Right lobe of liver (tissue), 6 donors: Measurements from ENCODE around the gene JADE1. TPM values are rescaled to one million over a fixed set of nuclear protein-coding genes. Genes with fewer than 3 reads are reported as not detected.

Experiments
- ATAC-seq, 4 donors: fragments of 200-7000 bp; cut with Tn5 transposase; one replicate each; pipeline ENCODE4 v1.9.1; 2020; ENCODE audit warnings: mild to moderate bottlenecking in 4 of 4, moderate library complexity in 4 of 4
- DNase-seq, 3 donors: peaks; one replicate each; pipeline ENCODE4 v3.0.0-alpha.2; 2020
- H3K27ac ChIP-seq, 3 donors: fragments of 200-600 bp; one replicate each; pipeline ENCODE4 v1.8.0; 2022
- H3K27me3 ChIP-seq, 2 donors: fragments of 200-600 bp; one replicate each; pipeline ENCODE4 v1.8.0; 2022
- H3K36me3 ChIP-seq, 4 donors: fragments of 200-600 bp; sonication (generic) in 1 of 4; one replicate each; pipeline versions ENCODE4 v1.5.1 to v1.8.0; 2017 to 2022; ENCODE audit warnings: control low read depth in 1 of 4
- H3K4me1 ChIP-seq, 4 donors: fragments of 200-600 bp; sonication (generic) in 1 of 4; one replicate each; pipeline versions ENCODE4 v1.5.1 to v1.8.0; 2017 to 2022; ENCODE audit warnings: control low read depth in 1 of 4
- H3K4me3 ChIP-seq, 3 donors: fragments of 200-600 bp; one replicate each; pipeline ENCODE4 v1.8.0; 2022
- H3K9me3 ChIP-seq, 4 donors: fragments of 200-600 bp; sonication (generic) in 1 of 4; one replicate each; pipeline versions ENCODE4 v1.5.1 to v1.8.0; 2017 to 2022; ENCODE audit warnings: control low read depth in 1 of 4
- CTCF ChIP-seq, 4 donors: fragments of 200-600 bp in 3 of 4; fragments of 450-650 bp in 1 of 4; IDR thresholded peaks; one replicate each; pipeline versions ENCODE4 v1.5.1 to v1.8.0; 2016 to 2022; ENCODE audit warnings: antibody characterized with exemption in 4 of 4, mild to moderate bottlenecking in 2 of 4
- POLR2A ChIP-seq: fragments of 450-650 bp; IDR thresholded peaks from one replicate; pipeline ENCODE4 v1.6.1; 2017; ENCODE audit warnings: antibody characterized with exemption, mild to moderate bottlenecking
- WGBS: methylation state at CpG from one replicate; pipeline ENCODE4 v1.1.6; 2018; ENCODE audit warnings: low coverage, low lambda C conversion rate; ENCODE audit not compliant: insufficient coverage; ENCODE audit errors: missing lambda C conversion rate; 5-methylcytosine and 5-hydroxymethylcytosine counted together
- intact Hi-C, 2 donors: fragments of 100-400 bp; cut with DNase I; formaldehyde crosslinking; loops; one replicate each; pipeline versions ENCODE4 v1.11.2 to v1.14.1; 2022
- total RNA-seq, 6 experiments: library from RNA; depleted of rRNA in 2 of 6; stranded (reverse); fragments of >200 nt in 2 of 6; fragmentation: NEBNext Ultra II Directional in 3 of 6; extraction: Animal tissue kit (Norgen Biotek cat#: 25700) in 3 of 6; gene quantifications; one replicate each; pipeline versions ENCODE4 v1.1.0 to v1.2.4, GENCODE V29; 2016 to 2023
- donor health status: DM: no; HTN: yes; CAD: no.
- donor health status: DM: no; HTN: no; CAD: no.
- donor health status: DM: no; HTN: no; CAD: no.
- donor health status: DM: no; HTN: yes; CAD: no.
- donor health status: DM: no; HTN: yes; CAD: no.

JADE1 gene
- total RNA-seq, 6 experiments from 2014 or later, result 8.2 to 16.9 (median 9.9) TPM

- no peak overlapping the region for H3K4me3 ChIP-seq
- TF ChIP-seq POLR2A (no peak), CTCF (IDR thresholded peaks at IDR 0.05) (no peak)
- no peaks in the 10 kb centered on the region for H3K9me3 ChIP-seq
- no peaks in the 10 kb centered on the region for H3K27me3 ChIP-seq
- DNase-seq (no peak), ATAC-seq (no peak)
- H3K36me3 ChIP-seq, result peaks cover 6 to 34% (median 20%) of the 10 kb centered on the region in 4 donors
- no peak overlapping the region for H3K27ac ChIP-seq
- intact Hi-C loops, result no loop called here
- WGBS, result 91% methylated on average over 3 of the region's 3 CpGs
- no peaks in the 10 kb centered on the region for H3K4me1 ChIP-seq
Observed at GRCh38 chr4:128868758-128869157, 59.3 kb downstream of the JADE1 start.

DNA sequence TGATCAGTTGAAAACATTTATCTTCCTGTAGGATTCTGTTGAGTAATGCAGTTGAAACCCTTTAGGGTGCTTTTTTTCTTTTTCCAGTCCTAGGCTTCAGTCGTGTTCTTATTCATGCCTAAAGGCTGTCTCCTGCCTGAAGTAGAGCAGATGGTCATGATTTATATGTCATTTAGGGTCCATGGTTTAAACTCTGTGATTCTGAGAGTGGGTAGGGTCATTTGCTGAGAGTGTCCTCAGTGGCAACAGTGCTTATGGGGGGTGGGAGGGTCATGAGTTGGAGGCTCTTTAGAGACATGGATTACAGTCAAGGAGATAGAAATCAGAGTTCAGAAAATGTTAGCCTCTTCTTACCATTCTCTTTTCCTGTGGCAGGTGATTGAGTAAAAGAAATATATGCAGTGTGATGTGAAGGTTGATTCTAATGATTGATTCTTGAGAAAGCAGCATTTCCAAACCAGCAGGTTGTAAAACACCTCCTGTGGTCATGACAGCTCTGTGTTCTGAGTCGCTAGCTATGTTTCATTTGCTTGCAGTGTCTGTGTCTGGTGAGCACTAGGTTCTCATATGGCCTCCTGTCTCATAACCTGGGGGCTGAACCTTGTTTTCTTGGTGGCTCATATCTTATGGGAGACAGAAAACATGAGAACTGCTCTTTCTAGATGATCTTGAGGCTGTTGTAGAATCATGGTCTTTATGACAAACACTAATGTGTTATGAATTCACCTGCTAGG lies 60.4 kb downstream of the JADE1 start:
- H3K9me3 ChIP-seq, result no peaks in the 10 kb centered on the region
- H3K4me3 ChIP-seq, result no peak overlapping the region
- DNase-seq (no peak), ATAC-seq (no peak)
- H3K27ac ChIP-seq, result no peak overlapping the region
- WGBS, result 100% methylated on average over 1 of the region's 2 CpGs
- no peaks in the 10 kb centered on the region for H3K27me3 ChIP-seq
- TF ChIP-seq POLR2A, result no peak
- TF ChIP-seq CTCF (IDR thresholded peaks at IDR 0.05), result no peak
- peaks cover 6 to 31% (median 18%) of the 10 kb centered on the region in 4 donors for H3K36me3 ChIP-seq
- H3K4me1 ChIP-seq, result no peaks in the 10 kb centered on the region
- intact Hi-C loops, result no loop called here

- ATAC-seq (no peak), DNase-seq (no peak)
- Histone ChIP-seq H3K27me3 (no peaks in the 10 kb centered on the region), H3K4me1 (no peaks in the 10 kb centered on the region), H3K36me3 (peaks cover 6 to 31% (median 18%) of the 10 kb centered on the region in 4 donors), H3K4me3 (no peak overlapping the region), H3K27ac (no peak overlapping the region), H3K9me3 (no peaks in the 10 kb centered on the region)
- TF ChIP-seq POLR2A, result no peak
- no peak for TF ChIP-seq CTCF (IDR thresholded peaks at IDR 0.05)
- intact Hi-C loops, result no loop called here
- WGBS, result 93% methylated on average over 8 of the region's 9 CpGs
Observed at GRCh38 chr4:128871948-128872347, 62.4 kb downstream of the JADE1 start.

DNA sequence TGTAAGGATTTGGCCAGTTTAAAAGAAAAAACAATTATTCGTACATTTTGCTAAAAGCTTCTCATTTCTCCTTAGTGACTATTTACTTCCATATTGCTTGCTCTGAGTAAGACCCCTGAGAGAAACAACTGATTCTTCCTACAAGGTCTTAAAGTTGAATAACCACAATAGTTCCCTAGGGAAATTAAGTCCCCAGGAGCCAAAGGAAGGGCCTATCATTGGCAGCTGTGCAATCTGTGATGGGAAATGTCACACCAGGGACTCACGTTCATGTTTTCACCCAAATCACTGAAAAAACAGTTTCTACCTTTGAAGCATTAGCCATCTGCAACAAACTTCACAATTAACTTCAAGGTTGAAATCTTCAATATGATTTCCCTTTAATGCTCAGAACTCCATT lies 66.7 kb downstream of the JADE1 start:
- H3K4me1 ChIP-seq, result no peaks in the 10 kb centered on the region
- H3K36me3 ChIP-seq, result peaks cover 4 to 16% (median 8%) of the 10 kb centered on the region in 4 donors
- no peak for ATAC-seq
- 85% methylated on average over 2 of the region's 2 CpGs for WGBS
- H3K27me3 ChIP-seq, result no peaks in the 10 kb centered on the region
- no peak for TF ChIP-seq POLR2A
- TF ChIP-seq CTCF (IDR thresholded peaks at IDR 0.05), result no peak
- H3K9me3 ChIP-seq, result no peaks in the 10 kb centered on the region
- no peak overlapping the region for H3K4me3 ChIP-seq
- H3K27ac ChIP-seq, result no peak overlapping the region
- intact Hi-C loops, result no loop called here
- DNase-seq, result no peak
